ENCODE results near the gene PNO1.

Gene PNO1

DNA sequence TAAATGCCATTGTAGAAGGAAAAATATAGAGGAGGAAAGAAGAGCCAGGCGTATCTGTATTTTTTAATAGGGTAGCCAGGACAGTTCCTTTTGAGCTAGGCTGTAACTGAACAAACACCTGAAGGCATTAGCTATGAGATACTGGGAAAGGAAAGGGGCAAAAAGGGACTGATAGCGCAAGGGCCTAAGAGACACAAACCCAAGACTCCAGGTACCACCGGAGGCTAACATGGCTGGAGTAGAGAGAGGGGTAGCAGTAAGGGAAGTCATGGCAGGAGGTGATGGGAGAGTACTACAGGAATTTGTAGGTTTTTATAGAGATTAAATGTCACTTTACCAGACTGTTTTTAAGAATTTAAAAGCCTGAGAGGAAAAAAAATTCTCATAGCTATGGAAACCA lies 20.7 kb downstream of the PNO1 start:
- TF ChIP-seq, protein P1, sequence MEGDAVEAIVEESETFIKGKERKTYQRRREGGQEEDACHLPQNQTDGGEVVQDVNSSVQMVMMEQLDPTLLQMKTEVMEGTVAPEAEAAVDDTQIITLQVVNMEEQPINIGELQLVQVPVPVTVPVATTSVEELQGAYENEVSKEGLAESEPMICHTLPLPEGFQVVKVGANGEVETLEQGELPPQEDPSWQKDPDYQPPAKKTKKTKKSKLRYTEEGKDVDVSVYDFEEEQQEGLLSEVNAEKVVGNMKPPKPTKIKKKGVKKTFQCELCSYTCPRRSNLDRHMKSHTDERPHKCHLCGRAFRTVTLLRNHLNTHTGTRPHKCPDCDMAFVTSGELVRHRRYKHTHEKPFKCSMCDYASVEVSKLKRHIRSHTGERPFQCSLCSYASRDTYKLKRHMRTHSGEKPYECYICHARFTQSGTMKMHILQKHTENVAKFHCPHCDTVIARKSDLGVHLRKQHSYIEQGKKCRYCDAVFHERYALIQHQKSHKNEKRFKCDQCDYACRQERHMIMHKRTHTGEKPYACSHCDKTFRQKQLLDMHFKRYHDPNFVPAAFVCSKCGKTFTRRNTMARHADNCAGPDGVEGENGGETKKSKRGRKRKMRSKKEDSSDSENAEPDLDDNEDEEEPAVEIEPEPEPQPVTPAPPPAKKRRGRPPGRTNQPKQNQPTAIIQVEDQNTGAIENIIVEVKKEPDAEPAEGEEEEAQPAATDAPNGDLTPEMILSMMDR (IDR thresholded peaks at IDR 0.05; ENCODE audit: low read depth, low read length, missing control alignments) = no peak

DNA sequence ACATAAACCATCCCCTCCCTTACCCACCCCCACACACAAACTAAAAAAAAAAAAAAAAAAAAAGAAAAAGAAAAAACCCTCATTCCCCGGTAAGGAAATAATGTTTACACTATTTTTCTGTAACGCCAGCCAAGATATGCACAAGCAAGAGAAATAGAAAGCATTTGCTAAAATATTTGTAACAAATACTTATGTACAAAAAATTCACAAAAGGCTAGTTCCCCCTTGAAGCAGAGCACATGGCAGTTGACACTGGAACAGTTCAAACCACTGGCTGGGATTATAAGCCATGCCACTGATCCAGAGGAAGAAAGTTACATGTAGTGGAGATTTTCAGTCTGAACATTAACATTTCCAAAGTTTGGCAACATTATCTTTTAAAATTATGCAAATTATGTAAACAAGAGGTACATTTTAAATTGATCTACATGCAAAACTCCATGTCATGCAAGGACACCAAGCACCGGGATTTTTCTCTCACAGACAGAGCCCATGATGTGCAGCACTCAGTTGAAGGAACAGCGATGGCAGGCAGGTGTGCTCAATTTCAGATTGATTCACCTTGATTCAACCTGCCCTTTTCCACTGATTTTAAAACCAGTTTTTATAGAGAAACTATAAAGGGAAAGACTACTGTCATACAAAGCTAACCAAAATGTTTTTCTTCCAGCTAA lies 21.4 kb downstream of the PNO1 start:
- TF ChIP-seq, protein P1 (IDR thresholded peaks at IDR 0.05; ENCODE audit: low read depth, low read length, missing control alignments) = no peak
- no peak for DNase-seq (ENCODE audit: extremely low read depth, low read depth)
- no peak overlapping the region for H3K4me3 ChIP-seq (replicated peaks; ENCODE audit: low read depth, low read length)

More for the DNA sequence above, 20.7 kb downstream of the PNO1 start:
- DNase-seq (ENCODE audit: extremely low read depth, low read depth) = no peak
- H3K4me3 ChIP-seq (replicated peaks; ENCODE audit: low read depth, low read length) = no peak overlapping the region

DNA sequence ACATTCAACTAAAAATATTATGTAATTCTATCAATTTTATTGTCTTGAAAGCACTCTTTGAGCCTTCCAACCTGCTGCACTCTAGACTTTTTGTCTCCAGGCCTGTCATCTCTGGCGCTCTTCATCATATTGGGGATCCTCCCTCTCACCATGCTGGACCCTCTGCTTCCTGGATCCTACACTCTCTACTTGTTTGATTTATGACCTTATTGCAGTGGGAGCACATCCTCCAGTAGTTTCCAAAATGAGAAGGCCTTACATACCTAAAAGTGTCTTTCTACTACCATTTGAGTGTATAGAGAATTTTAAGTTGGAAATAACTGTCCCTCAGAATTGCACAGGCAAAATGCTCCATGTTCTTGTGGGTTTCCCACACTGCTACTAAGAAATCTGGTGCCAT lies 25.2 kb downstream of the PNO1 start:
- DNase-seq (ENCODE audit: extremely low read depth, low read depth) = no peak
- H3K4me3 ChIP-seq (replicated peaks; ENCODE audit: low read depth, low read length) = no peak overlapping the region
- TF ChIP-seq, protein P1 (IDR thresholded peaks at IDR 0.05; ENCODE audit: low read depth, low read length, missing control alignments) = no peak

DNA sequence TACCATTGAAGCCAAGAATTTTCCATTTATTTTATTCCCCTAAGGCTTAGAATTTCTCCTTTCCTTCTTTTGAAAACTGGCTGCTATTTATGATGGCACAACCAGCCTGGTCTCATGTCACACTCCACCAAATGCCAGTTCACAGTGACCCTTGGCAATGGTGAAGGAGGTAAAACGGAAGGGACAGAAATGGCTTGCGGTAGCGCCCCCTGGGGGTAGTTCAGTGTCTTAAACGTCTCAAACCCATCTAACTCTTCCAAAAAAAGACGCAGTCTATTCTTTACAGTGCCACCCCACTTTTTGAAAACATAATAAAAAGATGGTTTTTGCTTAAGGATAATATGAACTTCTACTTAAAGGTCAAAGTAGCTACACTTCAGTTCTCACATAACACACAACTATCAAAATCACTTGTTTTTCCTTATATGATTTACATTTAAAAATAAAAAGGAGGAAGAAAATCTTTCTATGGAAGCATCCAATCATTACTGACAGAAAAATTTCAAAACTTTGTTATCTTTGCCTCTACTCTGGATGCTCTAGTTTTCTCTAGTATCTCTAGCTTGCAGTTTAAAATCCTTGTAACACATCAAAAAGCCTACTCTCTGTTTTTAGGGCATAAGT lies 28.0 kb downstream of the PNO1 start:
- TF ChIP-seq, protein P1 (IDR thresholded peaks at IDR 0.05; ENCODE audit: low read depth, low read length, missing control alignments) = peak; percentile 79
- H3K4me3 ChIP-seq (replicated peaks; ENCODE audit: low read depth, low read length) = no peak overlapping the region
- peak; percentile 21 for DNase-seq (ENCODE audit: extremely low read depth, low read depth)

DNA sequence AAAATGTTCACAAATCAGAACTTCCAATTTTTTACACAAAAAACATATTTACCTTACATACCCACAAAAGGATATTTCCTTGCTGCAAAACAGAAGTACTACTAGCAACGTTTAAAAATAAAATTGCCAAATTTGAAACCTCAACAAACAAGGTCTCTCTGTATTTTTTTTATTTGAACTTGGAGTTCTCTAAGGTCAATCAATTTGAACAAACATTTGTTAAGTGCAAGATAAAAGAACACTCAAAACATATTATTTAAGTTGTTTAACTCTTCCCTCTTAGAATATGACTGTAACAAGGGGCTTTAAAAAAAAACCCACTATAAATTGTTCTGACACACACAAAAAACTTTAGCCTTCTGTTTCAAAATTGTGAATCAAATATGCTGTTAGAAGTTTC lies 29.6 kb downstream of the PNO1 start:
- TF ChIP-seq, protein P1 (IDR thresholded peaks at IDR 0.05; ENCODE audit: low read depth, low read length, missing control alignments) = no peak
- no peak for DNase-seq (ENCODE audit: extremely low read depth, low read depth)
- no peak overlapping the region for H3K4me3 ChIP-seq (replicated peaks; ENCODE audit: low read depth, low read length)

DNA sequence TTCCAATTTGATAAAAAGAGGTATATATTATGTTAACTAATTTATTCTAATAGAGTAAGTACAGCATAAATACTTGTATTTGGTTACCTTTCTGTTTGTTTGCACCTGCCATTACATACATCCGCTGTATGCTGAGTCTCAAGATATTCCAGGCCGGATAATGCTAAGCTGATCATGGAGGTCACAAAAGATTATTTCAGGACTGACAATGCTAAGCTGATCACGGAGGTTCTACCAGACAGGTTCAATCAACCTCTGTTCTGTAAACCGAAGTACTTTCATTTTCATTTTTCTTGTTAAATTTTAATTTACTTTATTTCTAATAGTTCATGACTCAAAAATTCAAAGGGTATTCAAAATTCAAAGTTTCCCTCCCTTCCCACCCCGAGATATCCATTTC lies 31.1 kb downstream of the PNO1 start:
- no peak overlapping the region for H3K4me3 ChIP-seq (replicated peaks; ENCODE audit: low read depth, low read length)
- TF ChIP-seq, protein P1 (IDR thresholded peaks at IDR 0.05; ENCODE audit: low read depth, low read length, missing control alignments) = no peak
- DNase-seq (ENCODE audit: extremely low read depth, low read depth) = no peak
